H9 (cell line): ENCODE measurements around the gene SMPX. TPM values are rescaled to one million over a fixed set of nuclear protein-coding genes. Genes with fewer than 3 reads are reported as not detected.

Experiments
- DNase-seq: peaks from one replicate; pipeline ENCODE4 v3.0.0-alpha.2; 2017
- H2AFZ ChIP-seq: one replicate; pipeline ENCODE4 v1.6.1; 2013; ENCODE audit warnings: mild to moderate bottlenecking, low read length, control low read depth, moderate library complexity
- H2AK5ac ChIP-seq: 2 replicates; pipeline ENCODE4 v1.6.1; 2013; ENCODE audit warnings: low read length, control low read depth, mixed read lengths; ENCODE audit not compliant: insufficient read length
- H2BK120ac ChIP-seq: one replicate; pipeline ENCODE4 v1.6.1; 2013; ENCODE audit warnings: low read depth, mild to moderate bottlenecking, low read length, control low read depth, inconsistent platforms; ENCODE audit not compliant: poor library complexity, severe bottlenecking
- H2BK12ac ChIP-seq: 2 replicates; pipeline ENCODE4 v1.6.1; 2013; ENCODE audit warnings: low read length, control low read depth, mixed read lengths, low read depth; ENCODE audit not compliant: insufficient read length
- H2BK15ac ChIP-seq: 2 replicates; pipeline ENCODE4 v1.6.1; 2013; ENCODE audit warnings: low read depth, low read length, control low read depth
- H2BK20ac ChIP-seq: one replicate; pipeline ENCODE4 v1.6.1; 2013; ENCODE audit warnings: low read depth, mild to moderate bottlenecking, low read length, control low read depth, inconsistent platforms; ENCODE audit not compliant: poor library complexity, severe bottlenecking
- H2BK5ac ChIP-seq: 2 replicates; pipeline ENCODE4 v1.6.1; 2013; ENCODE audit warnings: low read length, control low read depth, mixed read lengths; ENCODE audit not compliant: insufficient read length
- H3K14ac ChIP-seq: 2 replicates; pipeline ENCODE4 v1.6.1; 2013; ENCODE audit warnings: low read length, control low read depth; ENCODE audit not compliant: insufficient read depth
- H3K18ac ChIP-seq: 2 replicates; pipeline ENCODE4 v1.6.1; 2013; ENCODE audit warnings: low read depth, mild to moderate bottlenecking, mixed read lengths, low read length, control low read depth; ENCODE audit not compliant: insufficient read length
- H3K23ac ChIP-seq: 2 replicates; pipeline ENCODE4 v1.6.1; 2013; ENCODE audit warnings: low read length, control low read depth, mixed read lengths, low read depth; ENCODE audit not compliant: insufficient read length
- H3K23me2 ChIP-seq: 2 replicates; pipeline ENCODE4 v1.6.1; 2013; ENCODE audit warnings: low read depth, mild to moderate bottlenecking, mixed read lengths, low read length, control low read depth; ENCODE audit not compliant: insufficient read length, poor library complexity, severe bottlenecking
- H3K27ac ChIP-seq: 2 replicates; pipeline ENCODE4 v1.5.1; 2013; ENCODE audit warnings: low read length, control low read depth, mixed read lengths, low read depth; ENCODE audit not compliant: insufficient read length
- H3K27me3 ChIP-seq: 2 replicates; pipeline ENCODE4 v1.6.1; 2013; ENCODE audit warnings: low read length, control low read depth, inconsistent platforms; ENCODE audit not compliant: insufficient read depth
- H3K4ac ChIP-seq: 2 replicates; pipeline ENCODE4 v1.6.1; 2013; ENCODE audit warnings: low read depth, mild to moderate bottlenecking, control low read depth, inconsistent platforms, low read length, moderate library complexity
- H3K4me1 ChIP-seq: 2 replicates; pipeline ENCODE4 v1.6.1; 2013; ENCODE audit warnings: low read length, control low read depth, inconsistent platforms; ENCODE audit not compliant: insufficient read depth
- H3K4me2 ChIP-seq: 2 replicates; pipeline ENCODE4 v1.6.1; 2013; ENCODE audit warnings: low read length, control low read depth, mixed read lengths; ENCODE audit not compliant: insufficient read length, insufficient read depth
- H3K56ac ChIP-seq: 2 replicates; pipeline ENCODE4 v1.6.1; 2013; ENCODE audit warnings: low read depth, mild to moderate bottlenecking, mixed read lengths, low read length, control low read depth; ENCODE audit not compliant: insufficient read length
- H3K79me1 ChIP-seq: 2 replicates; pipeline ENCODE4 v1.6.1; 2013; ENCODE audit warnings: low read depth, mild to moderate bottlenecking, moderate library complexity, low read length, control low read depth, inconsistent platforms; ENCODE audit not compliant: insufficient read depth, poor library complexity, severe bottlenecking
- H3K79me2 ChIP-seq: 2 replicates; pipeline ENCODE4 v1.6.1; 2013; ENCODE audit warnings: low read length, control low read depth, inconsistent platforms; ENCODE audit not compliant: insufficient read depth
- H3K9ac ChIP-seq: 2 replicates; pipeline ENCODE4 v1.6.1; 2013; ENCODE audit warnings: low read length, control low read depth, mixed read lengths; ENCODE audit not compliant: insufficient read length; ENCODE audit errors: extremely low read depth
- H3K9me3 ChIP-seq: one replicate; pipeline ENCODE4 v1.6.1; 2013; ENCODE audit warnings: low read depth, low read length, inconsistent platforms; ENCODE audit not compliant: control insufficient read depth
- H3T11ph ChIP-seq: one replicate; pipeline ENCODE4 v1.6.1; 2013; ENCODE audit warnings: mild to moderate bottlenecking, low read length, control low read depth, inconsistent platforms
- H4K20me1 ChIP-seq: one replicate; pipeline ENCODE4 v1.6.1; 2013; ENCODE audit not compliant: control insufficient read depth, insufficient read length, insufficient read depth
- H4K5ac ChIP-seq: 2 replicates; pipeline ENCODE4 v1.6.1; 2013; ENCODE audit warnings: low read depth, mild to moderate bottlenecking, mixed read lengths, low read length, control low read depth; ENCODE audit not compliant: insufficient read length
- H4K8ac ChIP-seq: replicated peaks from 2 replicates; pipeline ENCODE4 v1.6.1; 2013; ENCODE audit warnings: low read length, control low read depth, mixed read lengths, low read depth; ENCODE audit not compliant: insufficient read length
- H4K91ac ChIP-seq: 2 replicates; pipeline ENCODE4 v1.6.1; 2013; ENCODE audit warnings: low read depth, mild to moderate bottlenecking, moderate library complexity, mixed read lengths, low read length, control low read depth; ENCODE audit not compliant: insufficient read length
- H3K27ac Mint-ChIP-seq, 3 experiments: 2 replicates in 2 of 3; 3 replicates in 1 of 3; pipeline ENCODE4 v1.8.0; 2020 to 2021; ENCODE audit warnings: mixed read lengths in 3 of 3, mild to moderate bottlenecking in 1 of 3, moderate library complexity in 1 of 3
- H3K27me3 Mint-ChIP-seq: 2 replicates; pipeline ENCODE4 v1.8.0; 2021; ENCODE audit warnings: low read depth, mild to moderate bottlenecking, moderate library complexity, mixed read lengths
- H3K36me3 Mint-ChIP-seq, 3 experiments: 2 replicates in 2 of 3; 3 replicates in 1 of 3; pipeline ENCODE4 v1.8.0; 2020 to 2021; ENCODE audit warnings: low read depth in 3 of 3, mixed read lengths in 3 of 3; ENCODE audit not compliant: insufficient read depth in 1 of 3
- H3K4me1 Mint-ChIP-seq, 2 experiments: 2 replicates each; pipeline ENCODE4 v1.8.0; 2020; ENCODE audit warnings: mixed read lengths in 2 of 2
- H3K4me3 Mint-ChIP-seq, 2 experiments: 2 replicates in 1 of 2; 3 replicates in 1 of 2; pipeline ENCODE4 v1.8.0; 2020 to 2021; ENCODE audit warnings: mild to moderate bottlenecking in 2 of 2, mixed read lengths in 2 of 2, moderate library complexity in 1 of 2
- H3K9me3 Mint-ChIP-seq, 2 experiments: 2 replicates in 1 of 2; 3 replicates in 1 of 2; pipeline ENCODE4 v1.8.0; 2020; ENCODE audit warnings: mild to moderate bottlenecking in 2 of 2, mixed read lengths in 2 of 2, moderate library complexity in 1 of 2
- CTCF ChIP-seq: fragments of 200-600 bp; sonication (generic); conservative IDR thresholded peaks from 3 replicates; pipeline ENCODE4 v1.8.0; 2021; ENCODE audit warnings: antibody characterized with exemption, mild to moderate bottlenecking
- WGBS: extraction: QIAGEN DNeasy Blood & Tissue Kit; methylation state at CpG from one replicate; pipeline ENCODE4 v1.1.7; 2013; ENCODE audit warnings: missing lambda C conversion rate, low lambda C conversion rate, mixed read lengths; ENCODE audit not compliant: insufficient read length; ENCODE audit errors: extremely low coverage; 5-methylcytosine and 5-hydroxymethylcytosine counted together
- total RNA-seq: library from RNA; stranded (reverse); gene quantifications from 2 replicates; pipeline ENCODE4 v1.2.1, GENCODE V29; 2021

Gene SMPX
- total RNA-seq, 1 experiment from 2014 or later = not detected

GRCh38 chrX:21657318-21658151, 100.4 kb downstream of the SMPX start:
- Mint-ChIP-seq H3K4me1 (peaks cover 0 to 3% of the 10 kb centered on the region in 2 experiments; a peak in 1 of 4 replicates), H3K36me3 (peaks cover 0 to 5% (median 2%) of the 10 kb centered on the region in 3 experiments; a peak in 3 of 7 replicates), H3K27me3 (no peaks in the 10 kb centered on the region; the same call in 1 of the 2 replicates), H3K27ac (no peak overlapping the region; a peak in 1 of 7 replicates), H3K9me3 (peaks cover 3 to 25% of the 10 kb centered on the region in 2 experiments; a peak in 4 of 5 replicates), H3K4me3 (no peak overlapping the region)
- H2BK5ac ChIP-seq = no peak overlapping the region
- no peak overlapping the region for H2BK12ac ChIP-seq
- no peak overlapping the region; the same call in 1 of the 2 replicates for H3K14ac ChIP-seq
- H3K9me3 ChIP-seq = peaks cover 4% of the 10 kb centered on the region
- H2AFZ ChIP-seq = no peak overlapping the region
- no peak for TF ChIP-seq CTCF
- no peaks in the 10 kb centered on the region for H3K79me1 ChIP-seq
- H2BK20ac ChIP-seq = no peak overlapping the region
- H3K4ac ChIP-seq = no peak overlapping the region
- WGBS = no CpG with 5 or more reads among the region's 57 CpGs
- no peak overlapping the region for H2BK120ac ChIP-seq
- H3K4me1 ChIP-seq = no peaks in the 10 kb centered on the region
- no peaks in the 10 kb centered on the region for H3K79me2 ChIP-seq
- no peak overlapping the region for H3K9ac ChIP-seq
- H3K18ac ChIP-seq = no peak overlapping the region
- no peak overlapping the region for H3T11ph ChIP-seq
- no peak overlapping the region for H3K56ac ChIP-seq
- H3K23ac ChIP-seq = no peak overlapping the region
- H4K8ac ChIP-seq = no peak overlapping the region
- no peak overlapping the region for H2AK5ac ChIP-seq
- H2BK15ac ChIP-seq = no peak overlapping the region
- H3K27me3 ChIP-seq = no peaks in the 10 kb centered on the region
- no peak overlapping the region for H4K91ac ChIP-seq
- no peak for DNase-seq
- no peaks in the 10 kb centered on the region for H3K23me2 ChIP-seq
- H3K27ac ChIP-seq = no peak overlapping the region
- H4K5ac ChIP-seq = no peak overlapping the region
- no peaks in the 10 kb centered on the region for H4K20me1 ChIP-seq
- no peak overlapping the region for H3K4me2 ChIP-seq
